Measurements from ENCODE around the gene DAGLA.

Gene DAGLA

DNA sequence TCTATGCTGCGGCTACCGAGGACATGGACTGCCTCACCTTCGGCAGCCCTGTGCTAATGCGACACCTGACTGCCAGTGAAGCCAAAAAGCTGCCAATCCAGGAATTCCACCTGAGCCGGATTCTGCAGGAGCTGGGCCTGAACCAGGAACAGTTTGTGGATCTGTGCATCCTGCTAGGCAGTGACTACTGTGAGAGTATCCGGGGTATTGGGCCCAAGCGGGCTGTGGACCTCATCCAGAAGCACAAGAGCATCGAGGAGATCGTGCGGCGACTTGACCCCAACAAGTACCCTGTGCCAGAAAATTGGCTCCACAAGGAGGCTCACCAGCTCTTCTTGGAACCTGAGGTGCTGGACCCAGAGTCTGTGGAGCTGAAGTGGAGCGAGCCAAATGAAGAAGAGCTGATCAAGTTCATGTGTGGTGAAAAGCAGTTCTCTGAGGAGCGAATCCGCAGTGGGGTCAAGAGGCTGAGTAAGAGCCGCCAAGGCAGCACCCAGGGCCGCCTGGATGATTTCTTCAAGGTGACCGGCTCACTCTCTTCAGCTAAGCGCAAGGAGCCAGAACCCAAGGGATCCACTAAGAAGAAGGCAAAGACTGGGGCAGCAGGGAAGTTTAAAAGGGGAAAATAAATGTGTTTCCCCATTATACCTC lies 115.8 kb downstream of the DAGLA start:
- peaks cover 7% of the 10 kb centered on the region; the same call in 1 of the 2 replicates for H3K36me3 ChIP-seq (replicated peaks; ENCODE audit: insufficient read depth, low read length)
- TF ChIP-seq EZH2phosphoT487 (IDR thresholded peaks at IDR 0.05; ENCODE audit: low read length) (no peak), EZH2 (optimal IDR thresholded peaks at IDR 0.05; ENCODE audit: low read depth, low read length) (no peak)
- TF ChIP-seq, protein P1, sequence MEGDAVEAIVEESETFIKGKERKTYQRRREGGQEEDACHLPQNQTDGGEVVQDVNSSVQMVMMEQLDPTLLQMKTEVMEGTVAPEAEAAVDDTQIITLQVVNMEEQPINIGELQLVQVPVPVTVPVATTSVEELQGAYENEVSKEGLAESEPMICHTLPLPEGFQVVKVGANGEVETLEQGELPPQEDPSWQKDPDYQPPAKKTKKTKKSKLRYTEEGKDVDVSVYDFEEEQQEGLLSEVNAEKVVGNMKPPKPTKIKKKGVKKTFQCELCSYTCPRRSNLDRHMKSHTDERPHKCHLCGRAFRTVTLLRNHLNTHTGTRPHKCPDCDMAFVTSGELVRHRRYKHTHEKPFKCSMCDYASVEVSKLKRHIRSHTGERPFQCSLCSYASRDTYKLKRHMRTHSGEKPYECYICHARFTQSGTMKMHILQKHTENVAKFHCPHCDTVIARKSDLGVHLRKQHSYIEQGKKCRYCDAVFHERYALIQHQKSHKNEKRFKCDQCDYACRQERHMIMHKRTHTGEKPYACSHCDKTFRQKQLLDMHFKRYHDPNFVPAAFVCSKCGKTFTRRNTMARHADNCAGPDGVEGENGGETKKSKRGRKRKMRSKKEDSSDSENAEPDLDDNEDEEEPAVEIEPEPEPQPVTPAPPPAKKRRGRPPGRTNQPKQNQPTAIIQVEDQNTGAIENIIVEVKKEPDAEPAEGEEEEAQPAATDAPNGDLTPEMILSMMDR (IDR thresholded peaks at IDR 0.05; ENCODE audit: low read length) = no peak
- no peak overlapping the region for H3K9ac ChIP-seq (ENCODE audit: low read length)
- no peaks in the 10 kb centered on the region for H3K9me3 ChIP-seq (replicated peaks; ENCODE audit: insufficient read depth, low read length)
- peaks cover 26% of the 10 kb centered on the region for H4K20me1 ChIP-seq (ENCODE audit: insufficient read depth, low read length)
- peaks cover 97% of the 10 kb centered on the region for H3K79me2 ChIP-seq (ENCODE audit: low read length)
- no peak overlapping the region for H3K27ac ChIP-seq (ENCODE audit: low read length)
- H2AFZ ChIP-seq (ENCODE audit: low read length) = no peak overlapping the region
- no peaks in the 10 kb centered on the region; the same call in 1 of the 2 replicates for H3K4me1 ChIP-seq (ENCODE audit: low read length)
- H3F3A ChIP-seq (ENCODE audit: insufficient read depth, low read length) = peaks cover 12% of the 10 kb centered on the region; the same call in 1 of the 2 replicates
- no peaks in the 10 kb centered on the region for H3K27me3 ChIP-seq (replicated peaks; ENCODE audit: insufficient read depth, low read length)
- DNase-seq = no peak
- H3K9me2 ChIP-seq (replicated peaks; ENCODE audit: insufficient read depth, low read length) = no peaks in the 10 kb centered on the region
- no peak overlapping the region for H3K4me3 ChIP-seq (ENCODE audit: low read length)
- no peak overlapping the region for H3K4me2 ChIP-seq (ENCODE audit: low read depth, low read length)

All from MM.1S (cell line).